Esophagus squamous epithelium (tissue), 5 donors: ENCODE results near the gene ZNF521. TPM values are rescaled to one million over a fixed set of nuclear protein-coding genes. Genes with fewer than 3 reads are reported as not detected.

ENCODE experiments used
- DNase-seq: peaks from one replicate; lab custom pipeline; 2025; lab: John Stamatoyannopoulos, UW
- H3K27ac ChIP-seq, 4 donors: fragments of 200-600 bp; sonication (generic); one replicate each; pipeline ENCODE4 v1.5.1; 2016 to 2019; ENCODE audit warnings: mild to moderate bottlenecking in 1 of 4
- H3K27me3 ChIP-seq, 4 donors: fragments of 200-600 bp; sonication (generic); 1 replicate in 3 of 4; 2 replicates in 1 of 4; pipeline versions ENCODE4 v1.5.1 to v1.6.0; 2017 to 2021; ENCODE audit warnings: antibody characterized with exemption in 1 of 4
- H3K36me3 ChIP-seq, 3 donors: fragments of 200-600 bp; sonication (generic); one replicate each; pipeline ENCODE4 v1.5.1; 2016 to 2019
- H3K4me1 ChIP-seq, 3 donors: fragments of 200-600 bp; sonication (generic); one replicate each; pipeline ENCODE4 v1.5.1; 2017 to 2019
- H3K4me3 ChIP-seq, 4 donors: fragments of 200-600 bp; sonication (generic); 1 replicate in 3 of 4; 2 replicates in 1 of 4; pipeline ENCODE4 v1.5.1; 2016 to 2019; ENCODE audit warnings: mild to moderate bottlenecking in 2 of 4, moderate library complexity in 1 of 4
- H3K9me3 ChIP-seq, 3 donors: fragments of 200-600 bp; sonication (generic); one replicate each; pipeline ENCODE4 v1.5.1; 2016 to 2019
- POLR2A ChIP-seq, 4 donors: fragments of 450-650 bp; IDR thresholded peaks; one replicate each; pipeline ENCODE4 v1.6.1; 2017; ENCODE audit warnings: antibody characterized with exemption in 4 of 4, mild to moderate bottlenecking in 4 of 4, moderate library complexity in 3 of 4
- WGBS, 2 donors: methylation state at CpG; one replicate each; pipeline ENCODE4 v1.1.5; 2018; 5-methylcytosine and 5-hydroxymethylcytosine counted together
- intact Hi-C: fragments of 100-400 bp; cut with DNase I; formaldehyde crosslinking; loops from one replicate; pipeline ENCODE4 v1.15.0; 2022
- total RNA-seq, 4 donors: library from RNA; depleted of rRNA; stranded (reverse); fragments of >200 nt; gene quantifications; one replicate each; pipeline ENCODE4 v1.1.0, GENCODE V29; 2016
- TF ChIP-seq, protein P1 (sequence below), 6 experiments: fragments of 450-650 bp in 4 of 6; fragments of 200-600 bp in 2 of 6; sonication (generic) in 2 of 6; IDR thresholded peaks; one replicate each; pipeline ENCODE4 v1.5.1; 2016 to 2019; ENCODE audit warnings: antibody characterized with exemption in 6 of 6, mild to moderate bottlenecking in 4 of 6, moderate library complexity in 4 of 6
- donor health status: DM: yes; HTN: yes; CAD: no.

The ZNF521 gene
- total RNA-seq, 4 donors from 2014 or later = 0.68 to 11.3 (median 4.7) TPM

- Histone ChIP-seq H3K4me3 (no peak overlapping the region), H3K27ac (no peak overlapping the region), H3K4me1 (peaks cover 0 to 6% (median 0%) of the 10 kb centered on the region in 3 donors), H3K27me3 (no peaks in the 10 kb centered on the region), H3K36me3 (no peaks in the 10 kb centered on the region), H3K9me3 (no peaks in the 10 kb centered on the region)
- no peak for DNase-seq
- 51 to 60% methylated on average over 3 of the region's 3 CpGs for WGBS, 2 donors
- intact Hi-C loops = no loop called here
- TF ChIP-seq POLR2A (IDR thresholded peaks at IDR 0.05) = no peak
- TF ChIP-seq, protein P1, sequence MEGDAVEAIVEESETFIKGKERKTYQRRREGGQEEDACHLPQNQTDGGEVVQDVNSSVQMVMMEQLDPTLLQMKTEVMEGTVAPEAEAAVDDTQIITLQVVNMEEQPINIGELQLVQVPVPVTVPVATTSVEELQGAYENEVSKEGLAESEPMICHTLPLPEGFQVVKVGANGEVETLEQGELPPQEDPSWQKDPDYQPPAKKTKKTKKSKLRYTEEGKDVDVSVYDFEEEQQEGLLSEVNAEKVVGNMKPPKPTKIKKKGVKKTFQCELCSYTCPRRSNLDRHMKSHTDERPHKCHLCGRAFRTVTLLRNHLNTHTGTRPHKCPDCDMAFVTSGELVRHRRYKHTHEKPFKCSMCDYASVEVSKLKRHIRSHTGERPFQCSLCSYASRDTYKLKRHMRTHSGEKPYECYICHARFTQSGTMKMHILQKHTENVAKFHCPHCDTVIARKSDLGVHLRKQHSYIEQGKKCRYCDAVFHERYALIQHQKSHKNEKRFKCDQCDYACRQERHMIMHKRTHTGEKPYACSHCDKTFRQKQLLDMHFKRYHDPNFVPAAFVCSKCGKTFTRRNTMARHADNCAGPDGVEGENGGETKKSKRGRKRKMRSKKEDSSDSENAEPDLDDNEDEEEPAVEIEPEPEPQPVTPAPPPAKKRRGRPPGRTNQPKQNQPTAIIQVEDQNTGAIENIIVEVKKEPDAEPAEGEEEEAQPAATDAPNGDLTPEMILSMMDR (IDR thresholded peaks at IDR 0.05) = no peak
Measured at GRCh38 chr18:25099895-25100294, 252.1 kb downstream of the ZNF521 start.

DNA sequence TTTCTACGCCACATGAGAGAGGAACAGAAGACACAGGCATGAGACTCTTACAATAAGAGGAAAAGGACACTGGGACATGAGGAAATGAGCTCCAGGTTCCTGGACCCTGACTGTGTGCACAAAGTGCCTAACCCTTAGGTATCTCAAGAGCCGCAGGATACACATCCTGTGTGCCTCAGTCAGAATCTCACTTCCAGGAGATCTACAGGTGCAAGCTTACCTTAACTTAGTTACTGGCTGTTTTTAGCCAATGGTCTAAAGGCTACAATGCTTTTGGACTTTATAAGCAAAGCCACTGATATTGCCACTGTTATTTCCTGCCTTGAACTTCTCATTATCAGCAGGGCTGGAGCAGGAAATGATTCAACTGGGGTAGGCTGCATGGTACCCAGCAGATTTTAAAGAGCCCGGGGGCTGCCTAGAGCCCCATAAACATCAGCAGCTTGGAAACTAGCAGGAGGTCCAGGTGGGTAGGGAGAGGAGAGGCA lies 254.4 kb downstream of the ZNF521 start:
- no peaks in the 10 kb centered on the region for H3K36me3 ChIP-seq
- no peak for DNase-seq
- peak overlapping the region in 3 of 4 donors; percentile 1 to 36 (median 22) for H3K27ac ChIP-seq
- TF ChIP-seq, protein P1 (IDR thresholded peaks at IDR 0.05) = no peak
- TF ChIP-seq POLR2A (IDR thresholded peaks at IDR 0.05) = no peak
- H3K4me3 ChIP-seq = no peak overlapping the region
- intact Hi-C loops = no loop called here
- WGBS, 2 donors = 72 to 73% methylated on average over 3 of the region's 3 CpGs
- no peaks in the 10 kb centered on the region for H3K9me3 ChIP-seq
- H3K4me1 ChIP-seq = peaks cover 0 to 6% (median 0%) of the 10 kb centered on the region in 3 donors
- no peaks in the 10 kb centered on the region for H3K27me3 ChIP-seq

DNA sequence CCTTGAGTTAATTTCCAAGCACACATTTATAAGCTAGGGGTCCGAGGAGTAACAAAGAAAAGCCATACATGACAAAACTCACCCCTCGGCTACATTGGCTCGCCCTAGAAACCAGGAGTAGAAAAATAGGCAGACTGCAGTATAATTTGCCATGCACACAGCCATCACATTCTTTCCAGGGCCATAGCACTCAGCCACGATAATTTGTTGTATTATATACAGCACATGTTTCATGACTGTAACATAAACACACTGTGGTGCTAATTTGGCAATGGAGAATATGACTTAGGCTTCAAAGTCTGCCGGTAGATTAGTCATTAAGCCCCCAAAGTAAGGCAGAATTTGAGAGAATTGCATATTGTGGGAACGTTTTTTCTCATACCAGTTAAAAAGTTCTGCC lies 254.9 kb downstream of the ZNF521 start:
- Histone ChIP-seq H3K9me3 (no peaks in the 10 kb centered on the region), H3K27ac (peak overlapping the region in 3 of 4 donors; percentile 1 to 42 (median 22)), H3K4me1 (peaks cover 0 to 6% (median 0%) of the 10 kb centered on the region in 3 donors), H3K36me3 (no peaks in the 10 kb centered on the region), H3K4me3 (no peak overlapping the region), H3K27me3 (no peaks in the 10 kb centered on the region)
- DNase-seq = no peak
- intact Hi-C loops = no loop called here
- 60 to 62% methylated on average over 6 of the region's 6 CpGs for WGBS, 2 donors
- TF ChIP-seq, protein P1 (IDR thresholded peaks at IDR 0.05) = no peak
- no peak for TF ChIP-seq POLR2A (IDR thresholded peaks at IDR 0.05)

GRCh38 chr18:25093141-25093540 lies 258.8 kb downstream of the ZNF521 start:
- no peak for DNase-seq
- Histone ChIP-seq H3K36me3 (peaks cover 0 to 7% (median 0%) of the 10 kb centered on the region in 3 donors), H3K4me1 (no peaks in the 10 kb centered on the region), H3K9me3 (no peaks in the 10 kb centered on the region), H3K4me3 (no peak overlapping the region), H3K27ac (no peak overlapping the region), H3K27me3 (no peaks in the 10 kb centered on the region)
- WGBS, 2 donors = 39% methylated on average over 3 of the region's 3 CpGs
- intact Hi-C loops = no loop called here
- TF ChIP-seq POLR2A (IDR thresholded peaks at IDR 0.05) = no peak
- TF ChIP-seq, protein P1 (IDR thresholded peaks at IDR 0.05) = no peak

DNA sequence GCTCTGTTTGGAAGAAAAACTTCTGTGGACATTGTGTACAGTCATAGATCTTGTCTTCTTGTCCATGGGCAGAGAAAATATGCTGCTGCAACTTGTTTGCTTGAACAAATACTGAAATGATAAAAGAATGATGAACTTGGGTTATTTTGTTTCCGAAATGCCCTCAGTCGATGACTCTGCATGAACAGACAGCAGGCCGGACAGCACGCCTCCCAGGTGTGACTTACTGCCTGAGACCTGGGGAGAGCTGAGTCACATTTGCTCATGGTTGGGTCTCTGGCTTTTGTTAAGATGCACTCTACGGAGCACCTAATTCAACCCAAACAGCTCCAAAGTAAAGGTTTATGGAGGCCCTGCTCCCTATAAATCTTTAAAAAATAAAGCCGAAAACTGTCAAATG lies 262.5 kb downstream of the ZNF521 start:
- intact Hi-C loops = no loop called here
- no peak for TF ChIP-seq POLR2A (IDR thresholded peaks at IDR 0.05)
- TF ChIP-seq, protein P1 (IDR thresholded peaks at IDR 0.05) = no peak
- no peak for DNase-seq
- Histone ChIP-seq H3K4me3 (no peak overlapping the region), H3K4me1 (no peaks in the 10 kb centered on the region), H3K27me3 (no peaks in the 10 kb centered on the region), H3K27ac (no peak overlapping the region), H3K36me3 (peaks cover 0 to 7% (median 0%) of the 10 kb centered on the region in 3 donors), H3K9me3 (no peaks in the 10 kb centered on the region)
- 89% methylated on average over 4 to 6 of the region's 6 CpGs for WGBS, 2 donors
